Neural progenitor cell (in vitro differentiated cells): Measurements from ENCODE around the gene GNA14.

Source experiments
- EZH2 ChIP-seq: fragments of 200-600 bp; sonication (generic); IDR thresholded peaks from 2 replicates; pipeline ENCODE4 v1.6.1; 2017; ENCODE audit warnings: antibody characterized with exemption, mild to moderate bottlenecking, moderate library complexity
- TF ChIP-seq, protein P1 (sequence below): fragments of 200-600 bp; sonication (generic); IDR thresholded peaks from 2 replicates; pipeline ENCODE4 v1.5.1; 2017; ENCODE audit warnings: antibody characterized with exemption, mild to moderate bottlenecking

DNA sequence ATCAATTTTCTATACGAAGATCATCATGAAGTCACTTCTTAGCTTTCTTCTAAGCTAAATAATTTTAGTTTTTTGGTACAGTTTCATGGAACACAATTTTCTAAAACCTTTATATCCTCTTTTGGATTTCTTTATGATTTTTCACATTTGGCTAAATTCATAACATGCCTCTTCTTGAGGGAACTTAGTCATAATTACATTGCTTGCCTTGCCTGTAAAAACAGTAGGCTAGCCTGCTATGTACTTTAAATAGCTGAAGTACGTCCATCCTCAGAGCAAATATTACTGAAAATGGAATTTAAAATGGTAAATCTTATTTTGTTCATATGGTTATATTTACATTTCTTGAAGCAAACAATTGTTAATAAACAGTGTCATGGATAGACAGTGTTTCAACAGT, 245.8 kb downstream of the GNA14 start:
- TF ChIP-seq, protein P1, sequence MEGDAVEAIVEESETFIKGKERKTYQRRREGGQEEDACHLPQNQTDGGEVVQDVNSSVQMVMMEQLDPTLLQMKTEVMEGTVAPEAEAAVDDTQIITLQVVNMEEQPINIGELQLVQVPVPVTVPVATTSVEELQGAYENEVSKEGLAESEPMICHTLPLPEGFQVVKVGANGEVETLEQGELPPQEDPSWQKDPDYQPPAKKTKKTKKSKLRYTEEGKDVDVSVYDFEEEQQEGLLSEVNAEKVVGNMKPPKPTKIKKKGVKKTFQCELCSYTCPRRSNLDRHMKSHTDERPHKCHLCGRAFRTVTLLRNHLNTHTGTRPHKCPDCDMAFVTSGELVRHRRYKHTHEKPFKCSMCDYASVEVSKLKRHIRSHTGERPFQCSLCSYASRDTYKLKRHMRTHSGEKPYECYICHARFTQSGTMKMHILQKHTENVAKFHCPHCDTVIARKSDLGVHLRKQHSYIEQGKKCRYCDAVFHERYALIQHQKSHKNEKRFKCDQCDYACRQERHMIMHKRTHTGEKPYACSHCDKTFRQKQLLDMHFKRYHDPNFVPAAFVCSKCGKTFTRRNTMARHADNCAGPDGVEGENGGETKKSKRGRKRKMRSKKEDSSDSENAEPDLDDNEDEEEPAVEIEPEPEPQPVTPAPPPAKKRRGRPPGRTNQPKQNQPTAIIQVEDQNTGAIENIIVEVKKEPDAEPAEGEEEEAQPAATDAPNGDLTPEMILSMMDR: no peak
- no peak for TF ChIP-seq EZH2
